ENCODE results near the gene CKB. TPM values are rescaled to one million over a fixed set of nuclear protein-coding genes. Genes with fewer than 3 reads are reported as not detected.

Gene CKB
- total and polyA plus RNA-seq, 2 donors (not counting 1 experiment from before 2014, with no cell fraction given) = 3.1 to 4.7 TPM

DNA sequence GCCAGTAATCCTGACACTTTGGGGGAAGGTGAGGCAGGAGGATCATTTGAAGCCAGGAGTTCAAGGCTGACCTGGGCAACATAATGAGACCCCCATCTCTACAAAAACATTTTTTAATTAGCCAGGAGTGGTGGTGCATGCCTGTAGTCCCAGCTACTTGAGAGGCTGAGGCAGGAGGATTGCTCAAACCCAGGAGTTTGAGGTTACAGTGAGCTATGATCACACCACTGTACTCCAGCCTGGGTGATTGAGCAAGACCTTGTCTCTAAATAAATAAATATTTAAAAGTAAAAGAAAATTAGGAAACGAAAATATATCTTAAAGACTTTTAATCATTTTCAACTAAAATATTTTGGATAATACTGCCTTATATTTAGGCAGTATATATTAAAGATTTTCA lies 25.9 kb downstream of the CKB start:
- WGBS (ENCODE audit: insufficient coverage) = no CpG with 5 or more reads among the region's 1 CpG
- Histone ChIP-seq H3K9ac (ENCODE audit: low read length) (no peak overlapping the region), H3K27ac (ENCODE audit: low read length in 2 of 2) (no peak overlapping the region), H3K4me3 (ENCODE audit: control extremely low read depth in 1 of 5, extremely low read depth in 1 of 5, insufficient read depth in 1 of 5, low read depth in 2 of 5, low read length in 4 of 5) (no peak overlapping the region), H4K20me1 (ENCODE audit: control insufficient read depth, insufficient read depth, low read length, poor library complexity, severe bottlenecking) (peaks cover 10% of the 10 kb centered on the region), H3K4me1 (ENCODE audit: control insufficient read depth in 2 of 2, insufficient read depth in 2 of 2, low read length in 2 of 2) (no peaks in the 10 kb centered on the region), H3K27me3 (replicated peaks in 1 of 4; ENCODE audit: control extremely low read depth in 1 of 4, control insufficient read depth in 3 of 4, insufficient read depth in 4 of 4, low read length in 3 of 4) (no peaks in the 10 kb centered on the region), H2AFZ (ENCODE audit: insufficient read depth, low read depth, low read length, poor library complexity, severe bottlenecking) (no peak overlapping the region), H3K36me3 (replicated peaks in 1 of 2; ENCODE audit: control extremely low read depth in 1 of 2, control insufficient read depth in 1 of 2, extremely low read depth in 1 of 2, insufficient read depth in 2 of 2, low read length in 1 of 2) (peaks cover 4 to 58% of the 10 kb centered on the region in 2 experiments), H3K9me3 (ENCODE audit: control extremely low read depth in 1 of 3, control insufficient read depth in 2 of 3, insufficient read depth in 1 of 3, low read length in 2 of 3) (no peaks in the 10 kb centered on the region), H3K4me2 (replicated peaks; ENCODE audit: low read depth, low read length, poor library complexity, severe bottlenecking) (no peak overlapping the region), H3K79me2 (ENCODE audit: control insufficient read depth, insufficient read depth, low read length) (no peaks in the 10 kb centered on the region)
- H3K4me1 Mint-ChIP-seq = peaks cover 8% of the 10 kb centered on the region
- H3K4me3 Mint-ChIP-seq = no peak overlapping the region
- intact Hi-C loops (cut with micrococcal nuclease) = no loop called here
- POLR2A ChIA-PET = no interaction called here
- ATAC-seq (ENCODE audit: low read depth) (no peak), DNase-seq (no peak)
- no peak for TF ChIP-seq CTCF (IDR thresholded peaks at IDR 0.05)
- no peak for TF ChIP-seq EZH2 (IDR thresholded peaks at IDR 0.05; ENCODE audit: borderline replicate concordance, insufficient read depth, low read depth, low read length, poor library complexity, severe bottlenecking)
- H3K9me3 Mint-ChIP-seq (ENCODE audit: insufficient read depth) = no peaks in the 10 kb centered on the region
- CTCF ChIA-PET = no interaction called here
- no peaks in the 10 kb centered on the region for H3K27me3 Mint-ChIP-seq
- no peak overlapping the region for H3K27ac Mint-ChIP-seq

GRCh38 chr14:103495854-103496253 lies 26.8 kb downstream of the CKB start:
- Histone ChIP-seq H2AFZ (ENCODE audit: insufficient read depth, low read depth, low read length, poor library complexity, severe bottlenecking) (no peak overlapping the region), H3K36me3 (replicated peaks in 1 of 2; ENCODE audit: control extremely low read depth in 1 of 2, control insufficient read depth in 1 of 2, extremely low read depth in 1 of 2, insufficient read depth in 2 of 2, low read length in 1 of 2) (peaks cover 4 to 58% of the 10 kb centered on the region in 2 experiments), H3K9ac (ENCODE audit: low read length) (no peak overlapping the region), H3K4me3 (ENCODE audit: control extremely low read depth in 1 of 5, extremely low read depth in 1 of 5, insufficient read depth in 1 of 5, low read depth in 2 of 5, low read length in 4 of 5) (no peak overlapping the region), H3K27me3 (replicated peaks in 1 of 4; ENCODE audit: control extremely low read depth in 1 of 4, control insufficient read depth in 3 of 4, insufficient read depth in 4 of 4, low read length in 3 of 4) (no peaks in the 10 kb centered on the region), H4K20me1 (ENCODE audit: control insufficient read depth, insufficient read depth, low read length, poor library complexity, severe bottlenecking) (peaks cover 6% of the 10 kb centered on the region), H3K4me1 (ENCODE audit: control insufficient read depth in 2 of 2, insufficient read depth in 2 of 2, low read length in 2 of 2) (no peaks in the 10 kb centered on the region), H3K4me2 (replicated peaks; ENCODE audit: low read depth, low read length, poor library complexity, severe bottlenecking) (no peak overlapping the region), H3K79me2 (ENCODE audit: control insufficient read depth, insufficient read depth, low read length) (no peaks in the 10 kb centered on the region), H3K9me3 (ENCODE audit: control extremely low read depth in 1 of 3, control insufficient read depth in 2 of 3, insufficient read depth in 1 of 3, low read length in 2 of 3) (no peaks in the 10 kb centered on the region), H3K27ac (ENCODE audit: low read length in 2 of 2) (no peak overlapping the region)
- ChIA-PET POLR2A (no interaction called here), CTCF (no interaction called here)
- WGBS (ENCODE audit: insufficient coverage) = 93% methylated on average over 2 of the region's 2 CpGs
- TF ChIP-seq CTCF (IDR thresholded peaks at IDR 0.05) = no peak
- no peak for TF ChIP-seq EZH2 (IDR thresholded peaks at IDR 0.05; ENCODE audit: borderline replicate concordance, insufficient read depth, low read depth, low read length, poor library complexity, severe bottlenecking)
- Mint-ChIP-seq H3K27me3 (no peaks in the 10 kb centered on the region), H3K9me3 (ENCODE audit: insufficient read depth) (no peaks in the 10 kb centered on the region), H3K4me3 (no peak overlapping the region), H3K4me1 (peaks cover 8% of the 10 kb centered on the region), H3K27ac (no peak overlapping the region)
- intact Hi-C loops (cut with micrococcal nuclease) = no loop called here
- ATAC-seq (ENCODE audit: low read depth) = no peak
- DNase-seq = no peak
